HCT116 (cell line): ENCODE results near the gene SDF2L1.

Source experiments
- CBX3 ChIP-seq: IDR thresholded peaks from 2 replicates; pipeline ENCODE4 v1.6.1; 2012; ENCODE audit warnings: low read depth
- ELF1 ChIP-seq: IDR thresholded peaks from 2 replicates; pipeline ENCODE4 v1.6.1; 2012; ENCODE audit warnings: low read depth, borderline replicate concordance
- EZH2 ChIP-seq: fragments of 200-600 bp; sonication (generic); IDR thresholded peaks from 2 replicates; pipeline ENCODE4 v1.6.1; 2017; ENCODE audit warnings: antibody characterized with exemption, mixed run types
- EZH2phosphoT487 ChIP-seq: fragments of 200-600 bp; IDR thresholded peaks from 2 replicates; pipeline ENCODE4 v1.6.1; 2018; ENCODE audit warnings: antibody characterized with exemption, borderline replicate concordance
- FOSL1 ChIP-seq: IDR thresholded peaks from 2 replicates; pipeline ENCODE4 v1.6.1; 2012; ENCODE audit warnings: low read depth
- POLR2A ChIP-seq: IDR thresholded peaks from 2 replicates; pipeline ENCODE4 v1.7.0; 2011; ENCODE audit warnings: borderline replicate concordance; ENCODE audit not compliant: insufficient read depth, insufficient read length; ENCODE audit errors: extremely low read depth
- RAD21 ChIP-seq: IDR thresholded peaks from 2 replicates; pipeline ENCODE4 v1.6.1; 2012; ENCODE audit warnings: low read depth, mild to moderate bottlenecking
- SP1 ChIP-seq: IDR thresholded peaks from 2 replicates; pipeline ENCODE4 v1.6.1; 2012; ENCODE audit warnings: low read depth
- TCF7L2 ChIP-seq: IDR thresholded peaks from 2 replicates; pipeline ENCODE4 v1.7.0; 2011; ENCODE audit warnings: borderline replicate concordance, inconsistent platforms; ENCODE audit not compliant: insufficient read depth, insufficient read length; ENCODE audit errors: extremely low read depth
- ZNF274 ChIP-seq: fragments of 200-500 bp; sonication (Bioruptor generic); IDR thresholded peaks from 2 replicates; pipeline ENCODE4 v1.6.1; 2014; ENCODE audit warnings: mild to moderate bottlenecking, low read depth, low read length, inconsistent platforms
- TF ChIP-seq, protein P1 (sequence below), 3 experiments: fragments of 200-600 bp in 1 of 3; sonication (generic) in 1 of 3; IDR thresholded peaks in 2 of 3; conservative IDR thresholded peaks in 1 of 3; 2 replicates each; pipeline ENCODE4 v1.5.1; 2012 to 2017; ENCODE audit warnings: low read depth in 2 of 3, low read length in 2 of 3, antibody characterized with exemption in 1 of 3, borderline replicate concordance in 1 of 3, control low read depth in 1 of 3, mild to moderate bottlenecking in 1 of 3, mixed read lengths in 1 of 3, mixed run types in 1 of 3, moderate library complexity in 1 of 3; ENCODE audit not compliant: insufficient read depth in 1 of 3
- TF ChIP-seq, protein P2 (sequence below): IDR thresholded peaks from 2 replicates; pipeline ENCODE4 v1.6.1; 2011; ENCODE audit warnings: mild to moderate bottlenecking, low read length, moderate library complexity; ENCODE audit not compliant: insufficient replicate concordance; ENCODE audit errors: extremely low read depth
- TF ChIP-seq, protein P3 (sequence below): IDR thresholded peaks from 2 replicates; pipeline ENCODE4 v1.6.1; 2012

DNA sequence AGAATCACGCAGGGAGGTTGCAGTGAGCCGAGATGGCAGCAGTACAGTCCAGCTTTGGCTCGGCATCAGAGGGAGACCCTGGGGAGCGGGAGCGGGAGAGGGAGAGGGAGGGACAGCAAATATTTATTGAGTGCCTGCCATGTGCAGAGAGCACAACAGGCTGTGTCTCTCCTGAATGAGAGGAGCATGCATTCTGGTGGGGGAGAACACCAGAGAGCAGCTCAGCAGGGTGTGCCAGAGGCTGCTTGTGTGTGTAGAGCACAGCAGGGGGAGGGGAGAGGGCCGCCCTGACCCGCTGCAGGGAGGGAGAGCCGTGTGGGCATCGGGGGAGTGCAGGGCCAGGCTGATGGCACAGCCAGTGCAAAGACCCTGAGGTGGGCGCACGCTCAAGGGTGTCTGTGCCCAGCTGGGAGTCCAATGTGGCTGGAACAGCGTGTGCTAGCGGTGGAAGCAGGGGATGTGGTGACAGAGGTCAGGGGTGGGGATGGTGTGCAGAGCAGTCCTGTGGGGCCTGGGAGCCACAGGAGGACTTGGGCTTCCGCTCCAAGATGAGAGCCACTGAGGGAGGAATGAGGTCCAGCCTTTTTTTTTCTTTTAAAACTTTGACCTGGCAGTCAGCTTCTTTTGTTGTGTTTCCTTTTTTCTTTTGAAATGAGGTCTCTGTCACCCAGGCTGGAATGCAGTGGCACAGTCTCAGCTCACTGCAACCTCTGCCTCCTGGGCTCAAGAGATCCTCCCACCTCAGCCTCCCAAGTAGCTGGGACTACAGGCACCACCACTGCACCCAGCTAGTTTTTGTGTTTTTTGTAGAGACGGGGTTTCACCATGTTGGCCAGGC, 35.7 kb downstream of the SDF2L1 start:
- TF ChIP-seq POLR2A: no peak
- TF ChIP-seq ZNF274: no peak
- no peak for TF ChIP-seq ELF1
- TF ChIP-seq, protein P1, sequence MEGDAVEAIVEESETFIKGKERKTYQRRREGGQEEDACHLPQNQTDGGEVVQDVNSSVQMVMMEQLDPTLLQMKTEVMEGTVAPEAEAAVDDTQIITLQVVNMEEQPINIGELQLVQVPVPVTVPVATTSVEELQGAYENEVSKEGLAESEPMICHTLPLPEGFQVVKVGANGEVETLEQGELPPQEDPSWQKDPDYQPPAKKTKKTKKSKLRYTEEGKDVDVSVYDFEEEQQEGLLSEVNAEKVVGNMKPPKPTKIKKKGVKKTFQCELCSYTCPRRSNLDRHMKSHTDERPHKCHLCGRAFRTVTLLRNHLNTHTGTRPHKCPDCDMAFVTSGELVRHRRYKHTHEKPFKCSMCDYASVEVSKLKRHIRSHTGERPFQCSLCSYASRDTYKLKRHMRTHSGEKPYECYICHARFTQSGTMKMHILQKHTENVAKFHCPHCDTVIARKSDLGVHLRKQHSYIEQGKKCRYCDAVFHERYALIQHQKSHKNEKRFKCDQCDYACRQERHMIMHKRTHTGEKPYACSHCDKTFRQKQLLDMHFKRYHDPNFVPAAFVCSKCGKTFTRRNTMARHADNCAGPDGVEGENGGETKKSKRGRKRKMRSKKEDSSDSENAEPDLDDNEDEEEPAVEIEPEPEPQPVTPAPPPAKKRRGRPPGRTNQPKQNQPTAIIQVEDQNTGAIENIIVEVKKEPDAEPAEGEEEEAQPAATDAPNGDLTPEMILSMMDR (IDR thresholded peaks at IDR 0.05 in 2 of 3, conservative IDR thresholded peaks at IDR 0.05 in 1 of 3; ENCODE audit: borderline replicate concordance in 1 of 3, insufficient read depth in 1 of 3, low read depth in 2 of 3, low read length in 2 of 3): no peak
- TF ChIP-seq SP1: no peak
- TF ChIP-seq, protein P2, sequence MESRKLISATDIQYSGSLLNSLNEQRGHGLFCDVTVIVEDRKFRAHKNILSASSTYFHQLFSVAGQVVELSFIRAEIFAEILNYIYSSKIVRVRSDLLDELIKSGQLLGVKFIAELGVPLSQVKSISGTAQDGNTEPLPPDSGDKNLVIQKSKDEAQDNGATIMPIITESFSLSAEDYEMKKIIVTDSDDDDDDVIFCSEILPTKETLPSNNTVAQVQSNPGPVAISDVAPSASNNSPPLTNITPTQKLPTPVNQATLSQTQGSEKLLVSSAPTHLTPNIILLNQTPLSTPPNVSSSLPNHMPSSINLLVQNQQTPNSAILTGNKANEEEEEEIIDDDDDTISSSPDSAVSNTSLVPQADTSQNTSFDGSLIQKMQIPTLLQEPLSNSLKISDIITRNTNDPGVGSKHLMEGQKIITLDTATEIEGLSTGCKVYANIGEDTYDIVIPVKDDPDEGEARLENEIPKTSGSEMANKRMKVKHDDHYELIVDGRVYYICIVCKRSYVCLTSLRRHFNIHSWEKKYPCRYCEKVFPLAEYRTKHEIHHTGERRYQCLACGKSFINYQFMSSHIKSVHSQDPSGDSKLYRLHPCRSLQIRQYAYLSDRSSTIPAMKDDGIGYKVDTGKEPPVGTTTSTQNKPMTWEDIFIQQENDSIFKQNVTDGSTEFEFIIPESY: no peak
- no peak for TF ChIP-seq RAD21
- TF ChIP-seq FOSL1: no peak
- no peak for TF ChIP-seq EZH2
- no peak for TF ChIP-seq EZH2phosphoT487
- no peak for TF ChIP-seq CBX3
- TF ChIP-seq, protein P3, sequence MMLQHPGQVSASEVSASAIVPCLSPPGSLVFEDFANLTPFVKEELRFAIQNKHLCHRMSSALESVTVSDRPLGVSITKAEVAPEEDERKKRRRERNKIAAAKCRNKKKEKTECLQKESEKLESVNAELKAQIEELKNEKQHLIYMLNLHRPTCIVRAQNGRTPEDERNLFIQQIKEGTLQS: no peak
- TF ChIP-seq TCF7L2: no peak
